Measurements from ENCODE around the gene CAMKMT.

CAMKMT gene

GRCh38 chr2:44546459-44547127 is 184.8 kb downstream of the CAMKMT start:
- Histone ChIP-seq H3K27ac (ENCODE audit: low read depth, low read length) (no peak overlapping the region), H3K79me2 (ENCODE audit: insufficient read depth, low read length) (no peaks in the 10 kb centered on the region), H4K20me1 (ENCODE audit: low read depth, low read length) (peaks cover 8% of the 10 kb centered on the region; the same call in 1 of the 2 replicates), H3K9ac (ENCODE audit: low read length) (no peak overlapping the region), H3K9me3 (ENCODE audit: insufficient read depth, low read length) (no peaks in the 10 kb centered on the region), H3K4me3 (ENCODE audit: insufficient read depth, low read length, poor library complexity, severe bottlenecking) (no peak overlapping the region), H3K36me3 (ENCODE audit: low read length) (no peaks in the 10 kb centered on the region), H3K9me2 (replicated peaks; ENCODE audit: insufficient read depth, low read length) (no peaks in the 10 kb centered on the region), H3F3A (ENCODE audit: insufficient read depth) (no peaks in the 10 kb centered on the region), H3K27me3 (ENCODE audit: low read length) (no peaks in the 10 kb centered on the region), H2AFZ (ENCODE audit: low read depth, low read length, severe bottlenecking) (no peak overlapping the region), H3K4me2 (ENCODE audit: low read depth, low read length, poor library complexity, severe bottlenecking) (no peak overlapping the region)
- TF ChIP-seq CTCF (IDR thresholded peaks at IDR 0.05; ENCODE audit: insufficient read depth, low read length, poor library complexity, severe bottlenecking) (no peak), EZH2phosphoT487 (conservative IDR thresholded peaks at IDR 0.05; ENCODE audit: low read length) (no peak)

- H3K4me3 ChIP-seq (ENCODE audit: insufficient read depth, low read length, poor library complexity, severe bottlenecking) = no peak overlapping the region
- no peaks in the 10 kb centered on the region for H3K27me3 ChIP-seq (ENCODE audit: low read length)
- H3K4me2 ChIP-seq (ENCODE audit: low read depth, low read length, poor library complexity, severe bottlenecking) = no peak overlapping the region
- peaks cover 8% of the 10 kb centered on the region; the same call in 1 of the 2 replicates for H4K20me1 ChIP-seq (ENCODE audit: low read depth, low read length)
- H3K9me3 ChIP-seq (ENCODE audit: insufficient read depth, low read length) = no peaks in the 10 kb centered on the region
- no peak overlapping the region for H3K27ac ChIP-seq (ENCODE audit: low read depth, low read length)
- TF ChIP-seq CTCF (IDR thresholded peaks at IDR 0.05; ENCODE audit: insufficient read depth, low read length, poor library complexity, severe bottlenecking) = no peak
- TF ChIP-seq EZH2phosphoT487 (conservative IDR thresholded peaks at IDR 0.05; ENCODE audit: low read length) = no peak
- H3K9ac ChIP-seq (ENCODE audit: low read length) = no peak overlapping the region
- H3K36me3 ChIP-seq (ENCODE audit: low read length) = no peaks in the 10 kb centered on the region
- no peaks in the 10 kb centered on the region for H3K79me2 ChIP-seq (ENCODE audit: insufficient read depth, low read length)
- no peaks in the 10 kb centered on the region for H3F3A ChIP-seq (ENCODE audit: insufficient read depth)
- H3K9me2 ChIP-seq (replicated peaks; ENCODE audit: insufficient read depth, low read length) = no peaks in the 10 kb centered on the region
- no peak overlapping the region for H2AFZ ChIP-seq (ENCODE audit: low read depth, low read length, severe bottlenecking)
Measured at GRCh38 chr2:44547718-44548117, 186.0 kb downstream of the CAMKMT start.

GRCh38 chr2:44548221-44549098 is 186.7 kb downstream of the CAMKMT start:
- TF ChIP-seq CTCF (IDR thresholded peaks at IDR 0.05; ENCODE audit: insufficient read depth, low read length, poor library complexity, severe bottlenecking) (no peak), EZH2phosphoT487 (conservative IDR thresholded peaks at IDR 0.05; ENCODE audit: low read length) (no peak)

More at GRCh38 chr2:44548221-44549098, 186.7 kb downstream of the CAMKMT start:
- no peaks in the 10 kb centered on the region for H3K27me3 ChIP-seq (ENCODE audit: low read length)
- no peak overlapping the region for H3K4me3 ChIP-seq (ENCODE audit: insufficient read depth, low read length, poor library complexity, severe bottlenecking)
- H3K9me2 ChIP-seq (replicated peaks; ENCODE audit: insufficient read depth, low read length) = no peaks in the 10 kb centered on the region
- no peak overlapping the region for H2AFZ ChIP-seq (ENCODE audit: low read depth, low read length, severe bottlenecking)
- H4K20me1 ChIP-seq (ENCODE audit: low read depth, low read length) = peaks cover 8% of the 10 kb centered on the region; the same call in 1 of the 2 replicates
- no peak overlapping the region for H3K9ac ChIP-seq (ENCODE audit: low read length)
- H3K4me2 ChIP-seq (ENCODE audit: low read depth, low read length, poor library complexity, severe bottlenecking) = no peak overlapping the region
- H3K9me3 ChIP-seq (ENCODE audit: insufficient read depth, low read length) = no peaks in the 10 kb centered on the region
- H3K79me2 ChIP-seq (ENCODE audit: insufficient read depth, low read length) = no peaks in the 10 kb centered on the region
- no peaks in the 10 kb centered on the region for H3K36me3 ChIP-seq (ENCODE audit: low read length)
- H3F3A ChIP-seq (ENCODE audit: insufficient read depth) = no peaks in the 10 kb centered on the region
- no peak overlapping the region for H3K27ac ChIP-seq (ENCODE audit: low read depth, low read length)
